GM12873 (cell line): ENCODE results near the gene RTKN.

Source experiments
- CTCF ChIP-seq: IDR thresholded peaks from 2 replicates; pipeline ENCODE4 v1.5.1; 2012; ENCODE audit warnings: low read depth, mild to moderate bottlenecking, moderate library complexity, low read length, control low read depth; ENCODE audit not compliant: insufficient read depth; ENCODE audit errors: missing control alignments

RTKN gene

GRCh38 chr2:74440378-74441169 lies 1.2 kb downstream of the RTKN start:
- peak; percentile 34 for TF ChIP-seq CTCF

GRCh38 chr2:74439803-74440377 lies 1.8 kb downstream of the RTKN start:
- TF ChIP-seq CTCF: no peak

- no peak for TF ChIP-seq CTCF
Measured at GRCh38 chr2:74439373-74439772, 2.4 kb downstream of the RTKN start.

- no peak for TF ChIP-seq CTCF
Measured at GRCh38 chr2:74438248-74438647, 3.5 kb downstream of the RTKN start.

- TF ChIP-seq CTCF: no peak
Measured at GRCh38 chr2:74436848-74437695, 4.7 kb downstream of the RTKN start.

GRCh38 chr2:74436111-74436805 lies 5.5 kb downstream of the RTKN start:
- TF ChIP-seq CTCF: no peak
